Skeletal muscle tissue (tissue), 4 donors: ENCODE results near the gene RAB8B. TPM values are rescaled to one million over a fixed set of nuclear protein-coding genes. Genes with fewer than 3 reads are reported as not detected.

Experiments used
- H3K27ac ChIP-seq: one replicate; pipeline ENCODE4 v1.7.0; 2013; ENCODE audit warnings: mild to moderate bottlenecking, low read depth, low read length, inconsistent platforms
- H3K27me3 ChIP-seq, 3 donors: one replicate each; pipeline ENCODE4 v1.7.0; 2013; ENCODE audit warnings: low read length in 3 of 3; ENCODE audit not compliant: control insufficient read depth in 3 of 3, insufficient read depth in 3 of 3
- H3K36me3 ChIP-seq, 3 donors: one replicate each; pipeline ENCODE4 v1.7.0; 2013; ENCODE audit warnings: low read length in 3 of 3; ENCODE audit not compliant: control insufficient read depth in 3 of 3, insufficient read depth in 3 of 3
- H3K4me1 ChIP-seq, 3 donors: one replicate each; pipeline ENCODE4 v1.7.0; 2013; ENCODE audit warnings: low read length in 3 of 3, mild to moderate bottlenecking in 3 of 3; ENCODE audit not compliant: control insufficient read depth in 3 of 3, insufficient read depth in 3 of 3
- H3K4me3 ChIP-seq, 3 donors: one replicate each; pipeline ENCODE4 v1.7.0; 2013; ENCODE audit warnings: low read length in 3 of 3
- H3K9ac ChIP-seq, 3 donors: one replicate each; pipeline ENCODE4 v1.7.0; 2013; ENCODE audit warnings: low read length in 3 of 3, mild to moderate bottlenecking in 3 of 3, moderate library complexity in 2 of 3, low read depth in 1 of 3
- H3K9me3 ChIP-seq, 3 donors: one replicate each; pipeline ENCODE4 v1.7.0; 2013; ENCODE audit warnings: low read length in 3 of 3; ENCODE audit not compliant: control insufficient read depth in 3 of 3
- total RNA-seq: library from RNA; depleted of rRNA; stranded (reverse); fragments of >200 nt; gene quantifications from one replicate; pipeline ENCODE4 v1.2.3, GENCODE V29; 2014
- donor health status: Osteomylitis.

Gene RAB8B
- total RNA-seq, 1 donor from 2014 or later: 26.6 TPM

- peaks cover 0 to 15% (median 9%) of the 10 kb centered on the region in 3 donors for H3K36me3 ChIP-seq
- H3K27me3 ChIP-seq: no peaks in the 10 kb centered on the region
- H3K9me3 ChIP-seq: no peaks in the 10 kb centered on the region
- H3K4me3 ChIP-seq: no peak overlapping the region
- no peak overlapping the region for H3K27ac ChIP-seq
- no peak overlapping the region for H3K9ac ChIP-seq
- H3K4me1 ChIP-seq: peaks cover 1 to 3% (median 3%) of the 10 kb centered on the region in 3 donors
These were observed 93.7 kb downstream of the RAB8B start for GRCh38 chr15:63283126-63283525.

GRCh38 chr15:63284335-63284734 lies 94.9 kb downstream of the RAB8B start:
- no peak overlapping the region for H3K27ac ChIP-seq
- H3K4me3 ChIP-seq: no peak overlapping the region
- peaks cover 0 to 15% (median 13%) of the 10 kb centered on the region in 3 donors for H3K36me3 ChIP-seq
- no peak overlapping the region for H3K9ac ChIP-seq
- no peaks in the 10 kb centered on the region for H3K4me1 ChIP-seq
- H3K9me3 ChIP-seq: no peaks in the 10 kb centered on the region
- no peaks in the 10 kb centered on the region for H3K27me3 ChIP-seq

DNA sequence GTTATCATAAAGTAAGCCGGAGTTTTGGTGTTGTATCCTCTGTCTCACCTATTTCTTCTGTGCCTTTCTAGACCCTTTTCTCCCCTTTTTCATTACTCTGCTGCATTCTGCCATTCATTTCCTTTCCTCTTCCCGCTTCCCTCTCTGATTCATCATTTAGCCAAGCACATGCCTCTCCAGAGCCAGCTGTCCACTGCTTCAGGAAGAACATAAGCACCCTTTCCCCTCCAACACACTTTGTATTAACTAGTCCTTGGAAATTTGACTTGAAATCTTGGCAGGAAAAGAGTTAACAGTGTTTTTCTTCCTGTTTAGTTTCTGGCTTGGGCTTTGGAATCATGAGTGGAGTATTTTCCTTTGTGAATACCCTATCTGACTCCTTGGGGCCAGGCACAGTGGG lies 97.7 kb downstream of the RAB8B start:
- no peaks in the 10 kb centered on the region for H3K27me3 ChIP-seq
- H3K9me3 ChIP-seq: no peaks in the 10 kb centered on the region
- H3K4me3 ChIP-seq: no peak overlapping the region
- no peaks in the 10 kb centered on the region for H3K4me1 ChIP-seq
- no peak overlapping the region for H3K27ac ChIP-seq
- no peak overlapping the region for H3K9ac ChIP-seq
- H3K36me3 ChIP-seq: peaks cover 0 to 15% (median 13%) of the 10 kb centered on the region in 3 donors

- Histone ChIP-seq H3K4me1 (no peaks in the 10 kb centered on the region), H3K27ac (no peak overlapping the region), H3K4me3 (no peak overlapping the region), H3K9me3 (no peaks in the 10 kb centered on the region), H3K9ac (no peak overlapping the region), H3K27me3 (no peaks in the 10 kb centered on the region), H3K36me3 (peaks cover 0 to 15% (median 13%) of the 10 kb centered on the region in 3 donors)
These were observed 98.9 kb downstream of the RAB8B start for GRCh38 chr15:63288342-63288741.

GRCh38 chr15:63288778-63289378 lies 99.5 kb downstream of the RAB8B start:
- Histone ChIP-seq H3K27me3 (no peaks in the 10 kb centered on the region), H3K27ac (no peak overlapping the region), H3K4me3 (no peak overlapping the region), H3K36me3 (peaks cover 0 to 13% (median 11%) of the 10 kb centered on the region in 3 donors), H3K9me3 (no peaks in the 10 kb centered on the region), H3K4me1 (no peaks in the 10 kb centered on the region), H3K9ac (no peak overlapping the region)

DNA sequence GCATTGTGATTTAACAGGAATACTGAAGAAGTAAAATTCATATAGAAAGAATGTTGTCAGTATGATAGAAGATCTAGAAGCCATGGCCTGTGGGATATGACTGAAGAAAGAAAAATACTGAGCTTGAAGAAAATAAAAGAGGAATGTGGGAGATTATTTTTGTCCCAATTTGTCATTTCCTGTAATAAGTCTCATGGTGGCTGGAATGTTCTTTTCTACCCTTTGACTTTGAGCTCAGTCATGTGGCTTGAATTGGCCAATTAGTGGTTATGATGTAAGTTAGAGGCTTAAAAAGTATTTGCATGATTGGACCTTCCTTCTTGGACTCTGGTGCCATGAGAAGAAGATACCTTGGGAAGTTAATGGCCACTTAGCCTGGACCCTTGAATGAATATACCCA lies 102.1 kb downstream of the RAB8B start:
- no peaks in the 10 kb centered on the region for H3K27me3 ChIP-seq
- no peaks in the 10 kb centered on the region for H3K4me1 ChIP-seq
- H3K27ac ChIP-seq: peak overlapping the region; percentile 57
- H3K4me3 ChIP-seq: no peak overlapping the region
- H3K9me3 ChIP-seq: no peaks in the 10 kb centered on the region
- H3K9ac ChIP-seq: no peak overlapping the region
- H3K36me3 ChIP-seq: peaks cover 0 to 12% (median 5%) of the 10 kb centered on the region in 3 donors

- Histone ChIP-seq H3K9me3 (no peaks in the 10 kb centered on the region), H3K4me3 (no peak overlapping the region), H3K9ac (no peak overlapping the region), H3K4me1 (no peaks in the 10 kb centered on the region), H3K27me3 (no peaks in the 10 kb centered on the region), H3K27ac (no peak overlapping the region), H3K36me3 (peaks cover 0 to 7% (median 0%) of the 10 kb centered on the region in 3 donors)
These were observed 102.8 kb downstream of the RAB8B start for GRCh38 chr15:63292241-63292640.

DNA sequence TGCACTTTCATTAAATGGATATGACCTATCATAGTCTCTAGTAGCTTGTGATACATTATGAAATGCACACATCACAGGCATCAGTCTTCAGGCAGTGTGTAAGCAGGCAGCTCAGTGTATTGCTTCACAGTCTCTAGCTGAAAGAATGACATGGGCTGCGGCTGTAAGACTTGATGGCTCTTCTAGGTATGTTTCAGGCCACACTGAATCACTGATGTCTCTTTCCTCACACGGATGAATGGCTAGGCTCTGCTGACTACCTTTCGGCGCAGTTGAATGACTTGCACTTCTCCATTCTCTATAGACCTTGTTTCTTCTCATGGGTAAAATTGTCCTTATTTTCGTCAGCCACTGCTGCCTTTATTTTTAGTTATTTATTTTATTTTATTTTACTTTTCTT lies 103.4 kb downstream of the RAB8B start:
- Histone ChIP-seq H3K9me3 (no peaks in the 10 kb centered on the region), H3K4me3 (no peak overlapping the region), H3K27me3 (no peaks in the 10 kb centered on the region), H3K9ac (no peak overlapping the region), H3K27ac (no peak overlapping the region), H3K4me1 (no peaks in the 10 kb centered on the region), H3K36me3 (peaks cover 0 to 7% (median 0%) of the 10 kb centered on the region in 3 donors)

DNA sequence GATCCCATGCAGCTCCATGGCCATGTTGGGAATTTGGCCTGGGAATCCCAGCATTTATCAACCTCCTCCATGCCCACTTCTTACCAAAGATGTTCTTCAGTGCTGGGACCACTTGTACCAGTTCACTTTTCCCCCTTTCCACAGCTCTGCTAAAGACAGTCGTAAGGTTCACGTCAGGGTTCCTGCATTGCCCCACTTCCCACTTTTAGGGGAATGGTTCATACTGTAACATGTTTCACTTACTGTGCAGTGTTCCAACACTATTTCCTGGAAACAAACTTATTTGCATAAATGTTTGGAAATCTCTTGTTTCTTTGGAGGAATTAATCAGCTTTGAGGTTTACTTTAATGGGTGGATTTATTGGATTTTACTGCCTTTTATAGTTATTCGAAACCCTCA lies 105.0 kb downstream of the RAB8B start:
- H3K36me3 ChIP-seq: peaks cover 0 to 3% (median 0%) of the 10 kb centered on the region in 3 donors
- no peak overlapping the region for H3K9ac ChIP-seq
- H3K4me3 ChIP-seq: no peak overlapping the region
- no peak overlapping the region for H3K27ac ChIP-seq
- H3K9me3 ChIP-seq: no peaks in the 10 kb centered on the region
- no peaks in the 10 kb centered on the region for H3K4me1 ChIP-seq
- H3K27me3 ChIP-seq: no peaks in the 10 kb centered on the region

GRCh38 chr15:63295341-63295740 lies 105.9 kb downstream of the RAB8B start:
- Histone ChIP-seq H3K27me3 (no peaks in the 10 kb centered on the region), H3K4me1 (no peaks in the 10 kb centered on the region), H3K9ac (no peak overlapping the region), H3K4me3 (no peak overlapping the region), H3K27ac (no peak overlapping the region), H3K36me3 (peaks cover 0 to 3% (median 0%) of the 10 kb centered on the region in 3 donors), H3K9me3 (no peaks in the 10 kb centered on the region)
